Smooth muscle cell (in vitro differentiated cells): ENCODE measurements around the gene SOHLH2. TPM values are rescaled to one million over a fixed set of nuclear protein-coding genes. Genes with fewer than 3 reads are reported as not detected.

Source experiments
- DNase-seq: peaks from one replicate; lab custom pipeline; 2025; ENCODE audit not compliant: unreplicated experiment; lab: John Stamatoyannopoulos, UW
- H2AFZ ChIP-seq: fragments of 200-600 bp; sonication (generic); 2 replicates; pipeline ENCODE4 v1.6.0; 2016; ENCODE audit warnings: antibody characterized with exemption, low read depth, mild to moderate bottlenecking
- H3F3A ChIP-seq: fragments of 200-600 bp; sonication (generic); 2 replicates; pipeline ENCODE4 v1.6.0; 2017; ENCODE audit warnings: antibody characterized with exemption, low read depth
- H3K27ac ChIP-seq: fragments of 200-600 bp; sonication (generic); 2 replicates; pipeline ENCODE4 v1.5.1; 2016; ENCODE audit warnings: low read depth, mild to moderate bottlenecking
- H3K27me3 ChIP-seq: fragments of 200-600 bp; sonication (generic); 2 replicates; pipeline ENCODE4 v1.6.1; 2016; ENCODE audit warnings: low read depth, mild to moderate bottlenecking
- H3K36me3 ChIP-seq: fragments of 200-600 bp; sonication (generic); 2 replicates; pipeline ENCODE4 v1.5.1; 2016; ENCODE audit warnings: low read depth
- H3K4me1 ChIP-seq: fragments of 200-600 bp; sonication (generic); 2 replicates; pipeline ENCODE4 v1.5.1; 2016; ENCODE audit warnings: low read depth
- H3K4me2 ChIP-seq: fragments of 200-600 bp; sonication (generic); 2 replicates; pipeline ENCODE4 v1.6.0; 2016; ENCODE audit warnings: mild to moderate bottlenecking
- H3K4me3 ChIP-seq: fragments of 200-600 bp; sonication (generic); 2 replicates; pipeline ENCODE4 v1.5.1; 2016; ENCODE audit warnings: mild to moderate bottlenecking
- H3K79me2 ChIP-seq: fragments of 200-600 bp; sonication (generic); 2 replicates; pipeline ENCODE4 v1.6.0; 2016; ENCODE audit warnings: low read depth, mild to moderate bottlenecking
- H3K9ac ChIP-seq: fragments of 200-600 bp; sonication (generic); 2 replicates; pipeline ENCODE4 v1.6.0; 2016; ENCODE audit warnings: low read depth
- H3K9me3 ChIP-seq: fragments of 200-600 bp; sonication (generic); replicated peaks from 2 replicates; pipeline ENCODE4 v1.5.1; 2016; ENCODE audit warnings: low read depth
- H4K20me1 ChIP-seq: fragments of 200-600 bp; sonication (generic); 2 replicates; pipeline ENCODE4 v1.6.0; 2016; ENCODE audit warnings: low read depth
- WGBS: methylation state at CpG from one replicate; pipeline ENCODE4 v1.1.7; 2016; ENCODE audit warnings: low lambda C conversion rate; 5-methylcytosine and 5-hydroxymethylcytosine counted together
- polyA plus RNA-seq: library from polyadenylated mRNA; unstranded; fragments of >200 nt; fragmentation: Nextera tagmentation; extraction: Ambion mirVana; gene quantifications from 2 replicates; pipeline ENCODE4 v1.2.1, GENCODE V29; 2016
- total RNA-seq: library from RNA; depleted of rRNA; stranded (reverse); fragments of >200 nt; gene quantifications from 2 replicates; pipeline ENCODE4 v1.2.3, GENCODE V29; 2014
- TF ChIP-seq, protein P1 (sequence below): fragments of 200-600 bp; sonication (generic); IDR thresholded peaks from 2 replicates; pipeline ENCODE4 v1.5.1; 2017; ENCODE audit warnings: borderline replicate concordance, mild to moderate bottlenecking, antibody characterized with exemption; ENCODE audit not compliant: insufficient read depth, poor library complexity, severe bottlenecking

SOHLH2 gene
- total and polyA plus RNA-seq, 2 experiments from 2014 or later = 0.04 TPM; not detected in 1

DNA sequence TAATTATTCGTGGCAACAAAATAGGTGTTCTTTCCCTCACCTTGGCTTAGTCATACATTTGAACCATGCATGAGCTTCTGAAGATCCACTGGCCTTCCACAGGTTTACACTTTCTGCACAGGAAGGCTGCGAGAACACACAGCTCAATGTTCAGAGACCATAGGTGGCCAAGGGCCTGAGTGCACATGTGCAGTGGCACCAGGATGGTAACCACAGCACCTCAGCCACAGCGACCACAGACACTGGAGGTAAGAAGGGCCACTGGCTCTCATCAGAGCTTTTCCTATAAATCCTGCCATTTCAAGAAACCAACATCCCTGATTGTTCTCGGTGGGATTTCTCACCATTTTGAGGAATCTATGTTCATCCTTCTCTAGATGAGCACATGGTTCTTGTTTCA is 84.8 kb downstream of the SOHLH2 start:
- DNase-seq = no peak
- Histone ChIP-seq H3K27ac (no peak overlapping the region), H4K20me1 (no peaks in the 10 kb centered on the region), H3K9me3 (no peaks in the 10 kb centered on the region), H3K9ac (no peak overlapping the region), H2AFZ (no peak overlapping the region), H3K27me3 (peaks cover 72% of the 10 kb centered on the region), H3K4me3 (no peak overlapping the region), H3K36me3 (no peaks in the 10 kb centered on the region), H3F3A (no peaks in the 10 kb centered on the region), H3K4me2 (no peak overlapping the region), H3K79me2 (no peaks in the 10 kb centered on the region), H3K4me1 (no peaks in the 10 kb centered on the region)
- WGBS = 96% methylated on average over 4 of the region's 4 CpGs
- TF ChIP-seq, protein P1, sequence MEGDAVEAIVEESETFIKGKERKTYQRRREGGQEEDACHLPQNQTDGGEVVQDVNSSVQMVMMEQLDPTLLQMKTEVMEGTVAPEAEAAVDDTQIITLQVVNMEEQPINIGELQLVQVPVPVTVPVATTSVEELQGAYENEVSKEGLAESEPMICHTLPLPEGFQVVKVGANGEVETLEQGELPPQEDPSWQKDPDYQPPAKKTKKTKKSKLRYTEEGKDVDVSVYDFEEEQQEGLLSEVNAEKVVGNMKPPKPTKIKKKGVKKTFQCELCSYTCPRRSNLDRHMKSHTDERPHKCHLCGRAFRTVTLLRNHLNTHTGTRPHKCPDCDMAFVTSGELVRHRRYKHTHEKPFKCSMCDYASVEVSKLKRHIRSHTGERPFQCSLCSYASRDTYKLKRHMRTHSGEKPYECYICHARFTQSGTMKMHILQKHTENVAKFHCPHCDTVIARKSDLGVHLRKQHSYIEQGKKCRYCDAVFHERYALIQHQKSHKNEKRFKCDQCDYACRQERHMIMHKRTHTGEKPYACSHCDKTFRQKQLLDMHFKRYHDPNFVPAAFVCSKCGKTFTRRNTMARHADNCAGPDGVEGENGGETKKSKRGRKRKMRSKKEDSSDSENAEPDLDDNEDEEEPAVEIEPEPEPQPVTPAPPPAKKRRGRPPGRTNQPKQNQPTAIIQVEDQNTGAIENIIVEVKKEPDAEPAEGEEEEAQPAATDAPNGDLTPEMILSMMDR = no peak

- H2AFZ ChIP-seq = no peak overlapping the region
- no peaks in the 10 kb centered on the region for H4K20me1 ChIP-seq
- WGBS = 76% methylated on average over 3 of the region's 3 CpGs
- no peak overlapping the region for H3K27ac ChIP-seq
- no peak overlapping the region for H3K4me2 ChIP-seq
- TF ChIP-seq, protein P1 = no peak
- no peaks in the 10 kb centered on the region for H3K9me3 ChIP-seq
- H3K27me3 ChIP-seq = peaks cover 50% of the 10 kb centered on the region
- H3K4me3 ChIP-seq = no peak overlapping the region
- DNase-seq = no peak
- no peaks in the 10 kb centered on the region for H3K79me2 ChIP-seq
- H3F3A ChIP-seq = no peaks in the 10 kb centered on the region
- H3K4me1 ChIP-seq = no peaks in the 10 kb centered on the region
- no peak overlapping the region for H3K9ac ChIP-seq
- no peaks in the 10 kb centered on the region for H3K36me3 ChIP-seq
Measured at GRCh38 chr13:36126491-36126890, 87.9 kb downstream of the SOHLH2 start.

DNA sequence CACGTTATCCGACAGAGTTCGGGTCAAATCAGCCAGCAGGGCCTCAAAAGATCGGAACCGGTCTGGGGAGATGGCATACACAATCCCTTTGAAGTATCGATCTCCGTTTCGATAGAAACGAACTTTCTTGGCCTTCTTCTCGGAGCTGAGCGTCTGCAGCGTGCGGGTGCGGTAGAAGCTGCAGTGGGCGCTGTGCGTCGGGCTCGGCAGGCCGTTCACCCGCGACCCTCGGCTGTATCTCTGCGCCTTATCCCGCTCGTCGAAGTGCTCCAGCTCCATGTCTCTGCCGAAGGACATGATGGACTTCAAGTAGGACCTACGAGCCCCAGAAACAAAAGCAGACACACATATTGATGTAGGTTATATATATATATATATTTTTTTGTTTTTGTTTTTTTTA is 88.5 kb downstream of the SOHLH2 start:
- Histone ChIP-seq H3K27me3 (peaks cover 44% of the 10 kb centered on the region), H3K4me1 (no peaks in the 10 kb centered on the region), H3K79me2 (no peaks in the 10 kb centered on the region), H3F3A (no peaks in the 10 kb centered on the region), H3K4me3 (no peak overlapping the region), H3K36me3 (no peaks in the 10 kb centered on the region), H3K27ac (no peak overlapping the region), H3K9me3 (no peaks in the 10 kb centered on the region), H2AFZ (no peak overlapping the region), H3K9ac (no peak overlapping the region), H3K4me2 (no peak overlapping the region), H4K20me1 (no peaks in the 10 kb centered on the region)
- WGBS = 93% methylated on average over 28 of the region's 28 CpGs
- TF ChIP-seq, protein P1 = no peak
- DNase-seq = no peak

- DNase-seq = no peak
- H3K4me1 ChIP-seq = no peaks in the 10 kb centered on the region
- TF ChIP-seq, protein P1 = no peak
- H3K36me3 ChIP-seq = no peaks in the 10 kb centered on the region
- no peaks in the 10 kb centered on the region for H3F3A ChIP-seq
- no peak overlapping the region for H3K4me2 ChIP-seq
- H3K27ac ChIP-seq = no peak overlapping the region
- H4K20me1 ChIP-seq = no peaks in the 10 kb centered on the region
- H3K9ac ChIP-seq = no peak overlapping the region
- no peaks in the 10 kb centered on the region for H3K9me3 ChIP-seq
- no peaks in the 10 kb centered on the region for H3K79me2 ChIP-seq
- 72% methylated on average over 6 of the region's 6 CpGs for WGBS
- peaks cover 30% of the 10 kb centered on the region for H3K27me3 ChIP-seq
- no peak overlapping the region for H3K4me3 ChIP-seq
- no peak overlapping the region for H2AFZ ChIP-seq
Measured at GRCh38 chr13:36124236-36124822, 90.0 kb downstream of the SOHLH2 start.
